Pulmonary artery endothelial cell (primary cell): ENCODE data around the gene XG. TPM values are rescaled to one million over a fixed set of nuclear protein-coding genes. Genes with fewer than 3 reads are reported as not detected.
"Not testable (repeated sequence)": the region's sequence is repeated elsewhere in the genome, so short reads cannot be mapped to it uniquely, and the experiment has no call there.

Experiments used
- DNase-seq: peaks from one replicate; pipeline ENCODE4 v3.0.0-alpha.2; 2011; ENCODE audit warnings: low read depth, low spot score
- total RNA-seq: library from RNA; depleted of rRNA; stranded (reverse); fragments of >200 nt; gene quantifications from 2 replicates; pipeline ENCODE4 v1.2.3, GENCODE V29; 2014

Gene XG, protein sequence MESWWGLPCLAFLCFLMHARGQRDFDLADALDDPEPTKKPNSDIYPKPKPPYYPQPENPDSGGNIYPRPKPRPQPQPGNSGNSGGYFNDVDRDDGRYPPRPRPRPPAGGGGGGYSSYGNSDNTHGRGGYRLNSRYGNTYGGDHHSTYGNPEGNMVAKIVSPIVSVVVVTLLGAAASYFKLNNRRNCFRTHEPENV
- total RNA-seq = 0.60 and 1.5 TPM in 2 replicates

DNA sequence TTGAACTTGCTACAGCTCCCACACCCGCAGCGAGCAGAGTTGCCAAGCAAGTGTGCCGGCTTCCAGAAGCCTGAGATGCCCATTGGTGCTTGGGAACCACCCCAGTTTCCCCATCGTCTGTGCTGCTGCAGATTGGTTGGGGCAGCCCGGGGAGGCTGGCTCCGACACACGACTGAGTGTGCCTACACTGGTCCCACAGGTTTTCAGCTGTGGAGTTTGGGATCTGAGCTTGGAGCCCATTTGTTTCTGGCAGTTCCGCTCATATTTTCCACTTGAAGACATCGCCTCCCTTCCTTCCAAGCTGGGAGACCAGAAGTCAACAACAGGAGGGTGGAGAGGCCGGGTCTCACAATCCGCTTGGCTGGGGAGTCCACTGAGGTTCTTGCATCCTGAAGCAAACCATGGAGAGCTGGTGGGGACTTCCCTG is at the start of gene XG:
TSS of gene XG (plus strand) at position 167 of the 427 bp plus-strand sequence. CDS start at position 402, 235 bp downstream.
- DNase-seq = not testable (repeated sequence)

DNA sequence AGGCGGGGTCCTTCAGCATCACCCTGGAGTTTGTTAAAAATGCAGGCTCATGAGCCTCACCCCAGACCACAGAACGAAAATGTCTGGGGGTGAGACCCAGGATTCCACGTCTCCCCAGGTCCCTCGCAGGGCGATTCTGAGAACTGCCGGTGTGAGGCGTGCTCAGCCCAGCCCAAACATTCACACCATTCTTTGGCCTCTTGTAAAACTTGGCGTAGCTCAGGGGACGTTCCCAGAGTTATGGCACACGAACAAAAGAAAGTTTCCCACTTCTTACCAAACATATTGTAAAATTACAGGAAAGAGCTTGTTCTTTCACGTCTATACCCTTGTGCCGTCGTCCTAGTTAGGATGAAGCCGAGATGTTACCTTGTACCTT is 47.9 kb upstream of the XG start:
- DNase-seq = no peak

DNA sequence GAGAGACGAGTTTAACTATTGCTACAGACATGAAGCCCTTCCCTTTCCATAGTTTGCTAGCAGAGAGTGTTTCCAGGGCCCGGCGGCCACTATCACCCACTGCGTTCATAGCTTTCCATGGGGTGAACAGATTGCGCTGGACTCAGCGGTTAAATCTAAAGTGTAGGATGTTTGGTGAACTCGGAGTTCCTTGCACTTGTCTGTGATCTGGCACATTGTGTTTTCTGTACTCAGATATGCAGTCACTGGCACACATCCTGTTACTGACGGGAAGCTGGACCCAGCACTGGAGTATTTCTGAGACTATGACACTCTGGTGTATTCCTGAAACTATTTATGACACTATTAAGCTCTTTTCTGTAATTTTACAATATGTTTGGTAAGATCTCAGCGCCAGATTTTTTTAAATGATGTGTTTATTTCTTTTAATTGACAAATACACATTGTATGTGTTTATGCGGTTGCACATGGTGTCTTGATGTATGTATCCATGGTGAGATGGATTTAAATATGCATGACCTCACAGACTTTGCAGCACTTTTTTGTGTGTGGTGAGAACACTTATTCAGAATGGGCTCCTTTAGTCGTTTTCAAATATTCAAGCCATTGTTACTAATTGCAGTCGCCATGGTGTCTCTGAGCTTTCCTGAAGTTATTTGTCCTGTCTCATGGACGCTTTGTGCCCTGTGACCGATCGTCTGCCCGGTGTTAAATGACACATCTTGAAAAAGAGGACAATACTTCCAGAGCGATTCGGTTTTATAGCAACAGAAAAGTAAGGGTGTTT is 46.6 kb upstream of the XG start:
- DNase-seq = no peak

DNA sequence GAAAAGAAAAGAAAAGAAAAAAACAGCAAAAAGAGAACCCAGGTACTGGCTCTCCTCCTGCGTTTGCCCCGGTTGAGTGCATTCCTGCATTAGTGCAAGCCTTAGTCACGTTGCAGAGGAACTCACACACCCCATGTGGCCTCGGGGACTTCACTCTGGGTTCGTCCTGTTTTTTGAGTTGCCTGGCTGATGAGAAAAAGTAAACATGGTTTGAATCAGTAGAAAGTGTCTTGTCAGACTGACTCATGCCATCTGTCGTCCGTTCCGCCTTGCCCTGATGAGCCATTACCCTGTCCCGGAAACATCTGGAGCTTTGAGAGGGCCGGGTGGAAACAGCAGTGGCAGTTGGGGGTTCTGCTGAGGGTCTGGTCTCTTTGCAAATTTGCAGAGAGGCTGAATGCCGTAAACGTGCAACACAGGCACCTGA is 44.5 kb upstream of the XG start:
- peak; percentile 71 for DNase-seq

DNA sequence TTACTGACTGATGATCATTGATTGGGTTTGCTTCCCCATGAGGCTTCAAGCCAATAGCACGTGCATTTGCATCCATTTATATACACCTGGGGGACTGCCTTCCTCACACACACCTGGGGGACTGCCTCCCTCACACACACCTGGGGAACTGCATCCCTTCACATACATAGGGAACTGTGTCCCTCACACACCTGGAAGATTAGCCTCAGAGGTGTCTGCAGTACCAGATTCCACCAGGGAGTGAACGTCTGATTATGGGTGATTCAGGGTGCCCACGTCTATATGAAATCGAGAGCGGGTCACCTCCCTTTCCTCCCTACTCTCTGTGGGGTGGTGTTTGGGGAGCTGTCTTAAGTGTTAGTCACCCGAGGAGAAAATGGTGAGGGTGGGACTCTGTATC is 43.8 kb upstream of the XG start:
- DNase-seq = no peak

DNA sequence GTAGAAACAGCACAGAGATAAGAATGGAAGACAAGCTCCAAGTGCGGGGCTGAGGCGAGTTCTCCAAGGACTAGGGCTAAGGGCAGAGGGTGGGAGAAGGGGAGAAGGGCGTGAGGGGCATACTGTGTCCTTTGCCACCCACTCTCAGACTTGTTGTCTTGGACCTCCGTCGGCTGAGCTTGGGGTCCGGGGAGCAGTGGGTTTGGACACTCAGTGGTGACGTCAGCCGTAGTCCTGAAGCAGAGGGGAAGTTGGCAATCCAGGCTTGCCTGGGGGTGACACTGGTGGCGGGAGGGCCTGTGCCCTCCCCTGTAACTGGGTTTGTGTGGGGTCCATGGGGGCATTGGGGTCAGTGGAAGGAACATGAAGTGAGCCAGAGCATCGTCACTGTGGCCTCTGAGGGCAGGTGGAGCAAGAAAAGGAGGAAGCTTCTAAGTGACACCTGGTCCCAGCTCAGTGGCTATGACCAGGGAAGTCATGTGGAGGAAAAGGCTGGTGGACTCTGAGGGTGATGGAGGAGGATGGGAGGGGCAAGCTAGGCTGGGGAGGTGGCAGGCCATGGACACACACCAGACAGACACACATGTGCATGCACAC is 43.1 kb upstream of the XG start:
- DNase-seq = no peak

DNA sequence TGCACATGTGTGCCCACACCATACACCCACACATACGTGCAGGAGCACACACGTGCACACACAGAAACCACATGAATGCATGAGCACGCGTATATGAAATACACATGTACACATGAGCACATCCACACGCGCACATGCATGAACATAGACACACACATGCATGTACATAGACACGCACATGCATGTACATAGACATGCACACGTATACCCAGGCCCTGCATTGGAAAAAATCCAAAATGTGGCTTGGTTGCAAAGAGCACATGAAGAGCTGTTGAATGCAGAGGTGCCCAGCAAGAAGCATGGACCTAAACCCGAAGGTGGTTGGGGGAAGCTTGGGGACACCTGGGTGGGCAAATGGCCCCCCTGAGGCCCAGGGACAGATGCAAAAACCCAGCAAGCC is 42.3 kb upstream of the XG start:
- DNase-seq = no peak

DNA sequence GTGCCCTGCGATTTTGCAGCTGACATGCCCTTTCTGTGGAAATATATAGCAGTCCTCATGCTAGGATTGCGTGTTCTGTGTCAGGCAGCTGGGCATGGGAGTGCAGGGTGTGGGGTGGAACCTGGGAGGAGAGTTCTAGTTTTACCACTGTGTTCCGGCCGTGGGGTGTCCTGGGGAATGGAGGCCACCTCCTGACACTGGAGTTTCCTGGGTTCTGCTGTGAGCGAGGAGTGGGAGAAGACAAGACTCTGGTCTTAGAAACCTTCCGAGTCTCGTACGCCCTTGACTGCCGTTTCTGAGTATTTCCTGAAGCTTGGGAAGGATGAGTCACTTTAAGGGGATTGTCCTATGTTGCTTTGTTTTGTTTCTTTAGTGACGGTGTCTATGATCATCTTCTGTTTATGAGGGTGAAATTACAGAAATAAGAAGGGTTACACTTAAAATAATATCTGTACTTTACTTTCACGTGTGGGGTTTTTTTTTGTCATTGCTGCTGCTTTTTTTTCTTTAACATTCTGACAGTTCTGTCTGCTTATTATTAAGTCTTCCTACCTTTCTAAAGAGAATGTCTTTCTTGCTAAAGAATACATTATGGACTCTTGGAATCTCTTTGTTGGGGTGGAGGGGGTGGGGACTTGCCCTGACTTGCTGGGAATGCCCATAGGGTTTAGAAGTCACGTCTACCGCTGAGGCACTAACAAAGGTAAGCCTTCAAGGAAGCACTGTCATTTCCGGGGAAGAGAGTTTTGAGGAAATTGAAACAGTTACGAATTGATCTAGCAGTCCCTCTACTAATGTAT is 41.6 kb upstream of the XG start:
- DNase-seq = peak; percentile 78

DNA sequence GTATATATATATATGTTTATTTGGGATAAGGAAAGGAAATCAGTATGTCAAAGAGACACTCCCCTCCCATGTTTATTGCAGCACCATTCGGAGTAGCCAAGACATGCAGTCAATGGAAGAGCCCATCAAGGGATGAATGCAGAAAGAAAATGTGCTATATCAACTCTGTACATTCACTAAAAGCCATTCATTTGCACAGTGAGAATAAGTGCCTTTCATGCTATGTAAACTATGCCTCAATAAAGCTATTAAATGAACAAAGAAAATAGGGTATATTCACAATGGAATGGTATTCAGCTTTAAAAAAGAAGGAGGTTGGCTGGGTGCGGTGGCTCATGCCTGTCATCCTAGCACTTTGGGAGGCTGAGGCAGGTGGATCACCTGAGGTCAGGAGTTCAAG is 40.4 kb upstream of the XG start:
- no peak for DNase-seq

DNA sequence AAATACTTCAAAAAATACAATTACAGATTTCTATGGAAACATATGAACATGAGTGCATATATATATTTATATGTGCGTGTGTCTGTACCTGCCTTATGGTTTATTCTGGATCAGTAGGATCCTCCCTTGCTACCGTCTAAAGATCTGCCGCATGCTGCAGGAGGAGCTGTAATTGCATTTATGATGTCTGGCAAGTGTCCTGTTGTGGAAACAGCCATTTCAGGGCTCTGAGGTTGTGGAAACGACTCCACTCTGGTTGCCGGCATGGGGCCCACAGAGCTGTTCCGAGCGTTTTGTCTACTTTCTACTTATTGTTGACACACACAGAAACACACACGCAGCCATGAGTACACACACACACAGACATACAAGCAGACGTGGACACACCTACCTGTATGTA is 39.4 kb upstream of the XG start:
- DNase-seq = no peak

DNA sequence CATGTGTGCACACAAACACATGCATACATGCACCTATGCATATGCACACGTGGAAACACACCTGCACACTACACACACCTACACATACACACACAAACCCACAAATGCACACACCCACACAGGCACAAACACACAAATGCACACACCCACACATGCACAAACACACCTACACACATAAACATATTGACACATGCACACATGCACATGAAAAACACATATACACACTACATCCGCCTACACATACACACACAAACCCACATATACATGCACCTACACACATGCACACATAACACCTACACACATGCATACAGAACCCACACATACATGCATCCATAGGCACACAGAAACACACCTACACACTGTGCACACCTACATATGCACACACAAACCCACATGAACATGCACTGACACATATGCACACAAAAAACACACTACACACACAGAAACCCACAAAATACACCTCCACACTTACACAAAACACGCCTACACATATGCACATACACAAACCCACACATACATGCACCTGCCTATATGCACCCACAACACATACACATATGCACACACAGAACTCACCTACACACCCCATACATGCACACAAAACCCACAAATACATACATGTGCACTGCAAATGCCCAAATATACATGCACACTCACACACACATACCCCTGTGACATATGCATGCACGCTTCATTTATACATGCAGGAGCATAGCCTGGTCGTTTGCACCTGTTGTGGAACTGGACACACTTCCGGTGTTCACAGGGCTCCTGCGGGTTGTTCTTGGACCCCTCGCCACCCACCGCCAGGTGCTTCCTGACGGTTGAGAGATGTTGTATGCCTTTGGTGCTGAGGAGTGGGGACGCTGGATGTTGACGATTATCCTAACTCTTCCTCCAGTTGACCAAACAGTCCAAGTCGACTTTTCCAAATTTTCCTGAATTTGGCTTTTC is 38.7 kb upstream of the XG start:
- DNase-seq = no peak

DNA sequence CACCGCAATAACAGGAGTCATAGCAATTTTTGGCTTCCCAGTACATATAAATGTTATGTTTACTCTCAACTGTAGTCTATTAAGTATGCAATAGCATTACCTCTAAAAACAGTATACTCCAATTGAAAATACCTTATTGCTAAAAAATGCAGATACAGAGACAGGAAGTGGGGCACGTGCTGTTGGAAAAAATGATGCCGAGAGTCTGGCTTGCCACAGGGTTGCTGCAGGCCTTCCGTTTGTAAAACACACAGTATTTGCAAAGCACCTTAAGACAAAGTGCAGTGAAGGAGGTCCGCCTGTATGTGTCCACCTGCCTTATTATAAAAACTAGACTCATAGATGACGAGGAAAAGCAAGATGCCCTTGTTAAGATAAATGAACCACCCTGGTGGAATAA is 37.3 kb upstream of the XG start:
- DNase-seq = no peak

DNA sequence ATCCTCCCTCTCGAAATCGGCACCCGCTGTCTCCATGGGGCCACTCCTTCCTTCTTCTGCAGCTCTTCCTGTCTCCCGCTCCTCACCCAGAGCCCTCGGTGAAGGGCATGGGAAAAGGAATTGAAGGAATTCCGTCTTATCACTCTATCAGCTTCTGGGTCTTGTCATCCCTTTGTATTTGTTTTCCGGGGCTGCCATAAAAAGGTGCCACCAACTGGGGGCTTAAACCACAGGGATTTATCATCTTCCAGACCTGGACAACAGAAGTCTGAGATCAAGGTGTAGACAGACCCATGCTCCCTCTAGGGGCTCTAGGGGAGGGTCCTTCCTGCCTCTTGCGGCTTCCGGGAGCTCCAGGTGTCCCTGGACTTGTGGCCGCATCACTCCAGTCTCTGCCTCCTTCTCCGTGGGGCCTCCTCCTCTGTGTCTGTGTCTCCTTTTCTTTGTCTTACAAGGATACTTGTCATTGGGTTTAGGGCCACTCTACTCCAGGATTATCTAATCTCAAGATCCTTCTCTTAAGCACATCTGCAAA is 36.7 kb upstream of the XG start:
- DNase-seq = no peak

DNA sequence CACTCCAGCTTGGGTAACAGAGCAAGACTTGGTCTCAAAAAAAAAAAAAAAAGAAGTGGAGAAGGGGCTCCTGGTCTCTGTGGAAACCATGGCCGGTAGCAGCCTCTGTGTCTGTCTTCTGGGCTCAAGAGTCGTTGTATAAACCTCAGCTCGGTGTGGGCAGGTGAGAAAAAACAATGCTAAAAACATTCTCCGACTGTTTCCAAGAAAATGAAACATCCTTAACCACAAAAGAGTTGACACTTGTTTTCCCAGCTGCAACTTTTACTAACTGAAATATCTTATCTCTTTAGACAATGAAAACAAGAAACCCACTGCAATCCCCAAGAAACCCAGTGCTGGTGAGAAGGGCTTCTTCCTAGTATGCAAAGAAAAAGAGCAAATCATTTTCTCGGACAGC is 34.5 kb upstream of the XG start:
- no peak for DNase-seq

DNA sequence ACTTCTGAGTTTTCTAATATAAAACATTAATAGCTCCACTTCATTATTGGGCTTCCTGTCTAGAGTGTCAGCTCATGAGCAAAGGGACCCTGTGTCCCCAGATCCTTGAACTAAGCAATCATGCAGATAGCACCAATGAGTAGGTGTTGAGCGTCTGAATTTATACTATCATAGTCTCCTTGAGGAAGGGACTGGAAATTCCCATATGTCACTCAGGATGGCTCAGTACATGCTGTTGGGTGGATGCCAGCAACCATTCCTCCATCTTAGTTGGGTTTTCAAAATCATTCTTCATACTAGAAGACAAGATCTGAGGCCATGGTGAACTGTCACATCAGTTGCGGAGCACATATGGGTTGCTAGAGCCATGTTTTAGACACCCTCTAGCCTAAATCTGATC is 33.0 kb upstream of the XG start:
- DNase-seq = no peak

DNA sequence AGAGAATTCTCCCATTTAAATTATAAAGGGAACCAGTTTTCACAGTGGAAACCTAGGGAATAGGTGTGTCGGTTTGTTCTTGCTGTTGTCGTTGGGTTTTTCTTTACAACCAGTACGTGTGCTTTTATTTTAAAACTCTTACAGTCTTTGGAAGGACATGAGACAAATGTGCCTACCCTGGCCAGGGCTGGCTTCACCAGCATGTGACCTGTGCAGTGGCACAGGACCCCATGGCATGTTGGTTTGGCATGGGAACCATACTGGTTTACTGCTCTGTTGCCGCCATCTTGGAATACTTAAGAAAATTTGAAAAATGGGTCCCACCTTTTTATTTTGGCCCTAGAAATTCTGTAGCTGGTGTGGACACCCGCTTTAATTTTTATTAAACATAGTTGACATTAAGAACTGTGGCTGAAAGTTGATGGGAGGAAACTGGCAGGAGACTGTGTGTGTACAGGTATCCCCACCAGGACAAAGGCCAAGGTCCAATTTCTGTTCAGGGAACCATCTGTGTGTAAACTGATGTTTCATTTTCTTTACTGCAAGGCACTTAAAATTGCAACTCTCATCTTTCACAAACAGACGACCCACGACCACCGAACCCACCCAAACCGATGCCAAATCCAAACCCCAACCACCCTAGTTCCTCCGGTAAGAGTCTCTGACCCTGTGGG is 31.9 kb upstream of the XG start:
- no peak for DNase-seq

DNA sequence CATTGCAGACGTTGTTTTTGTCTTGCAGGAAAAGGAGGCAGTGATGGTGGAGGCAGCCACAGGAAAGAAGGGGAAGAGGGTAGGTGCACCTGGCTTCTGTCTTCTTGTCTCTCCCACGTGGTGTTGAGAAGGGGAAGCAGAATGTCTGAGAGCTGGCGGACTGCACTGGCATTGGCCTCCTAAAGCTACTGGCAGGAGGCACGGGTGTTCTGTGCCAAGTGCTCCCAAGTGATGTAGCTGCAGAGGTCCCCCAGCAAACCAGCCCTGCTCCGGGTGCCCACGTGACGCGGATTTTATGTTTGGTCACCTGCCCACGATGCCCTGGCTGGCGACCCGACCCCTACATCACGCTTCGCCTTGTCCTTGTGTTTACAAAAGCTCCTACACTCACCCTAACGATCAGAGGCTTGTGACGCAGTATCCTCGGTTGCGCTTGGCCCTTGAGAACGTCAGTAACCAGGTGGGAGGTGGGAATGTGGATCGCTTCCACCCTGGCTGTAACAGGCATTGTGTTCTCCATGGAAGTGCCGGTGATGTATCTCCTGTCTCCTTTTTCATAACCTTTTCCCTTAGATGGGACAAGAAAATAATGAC is 28.5 kb upstream of the XG start:
- DNase-seq = no peak

DNA sequence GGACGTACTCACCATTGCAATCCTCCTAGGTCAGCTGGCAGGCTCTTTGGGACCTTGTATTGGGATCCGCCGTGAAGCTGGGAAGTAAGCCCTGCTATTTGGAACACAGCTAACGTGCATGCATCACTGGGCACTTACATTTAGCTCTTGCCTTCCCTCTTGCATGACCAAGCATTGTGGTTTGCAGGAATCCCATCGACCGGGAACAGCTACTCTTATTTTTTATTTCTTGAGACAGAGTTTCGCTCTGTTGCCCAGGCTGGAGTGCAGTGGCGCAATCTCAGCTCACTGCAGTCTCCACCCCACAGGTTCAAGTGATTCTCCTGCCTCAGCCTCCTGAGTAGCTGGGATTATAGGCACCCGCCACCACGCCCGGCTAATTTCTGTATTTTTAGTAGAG is 24.6 kb upstream of the XG start:
- not testable (repeated sequence) for DNase-seq

DNA sequence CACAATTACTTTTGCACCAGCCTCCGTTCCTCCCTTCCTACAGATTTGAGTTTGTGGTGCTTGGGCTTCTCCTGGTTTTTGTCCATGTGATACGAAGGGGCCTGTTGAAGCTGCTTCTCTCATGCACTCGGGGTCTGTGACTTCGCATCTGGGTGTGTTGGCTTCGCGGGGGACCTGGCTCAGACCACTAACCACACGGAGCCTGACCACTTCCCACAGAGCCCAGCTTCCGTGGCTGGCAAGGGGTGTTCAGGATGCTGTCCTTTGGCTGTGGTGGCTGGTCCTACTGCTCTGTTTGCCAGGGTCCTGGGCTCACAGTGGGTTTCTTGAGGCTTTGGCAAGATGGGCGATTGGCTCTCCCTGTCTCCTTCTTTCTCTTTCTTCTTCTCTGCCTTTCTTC is 19.8 kb upstream of the XG start:
- no peak for DNase-seq

DNA sequence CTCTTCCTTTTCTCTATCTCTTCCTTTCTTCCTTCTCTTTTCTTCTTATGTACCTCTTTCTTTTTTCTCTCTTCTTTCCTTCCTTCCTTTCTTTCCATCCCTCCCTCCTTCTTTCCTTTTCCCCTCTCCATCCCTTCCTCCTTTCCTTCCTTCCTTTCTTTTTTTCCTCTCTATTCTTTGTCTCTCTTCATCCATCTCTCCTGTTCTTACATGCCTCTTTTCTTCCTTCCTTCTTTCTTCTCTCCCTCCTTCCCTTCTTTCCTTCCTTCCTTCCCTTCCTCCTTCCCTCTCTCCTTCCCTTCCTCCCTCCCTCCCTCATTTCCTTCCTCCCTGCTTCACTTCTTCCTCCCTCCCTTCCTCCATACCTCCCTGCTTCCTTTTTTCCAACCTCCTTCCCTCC is 19.2 kb upstream of the XG start:
- DNase-seq = no peak
